ENCODE data around the gene TMEM127. TPM values are rescaled to one million over a fixed set of nuclear protein-coding genes. Genes with fewer than 3 reads are reported as not detected.

TMEM127 gene
- polyA plus RNA-seq, 2 of the 4 experiments (the other 2 are of a cell fraction): 31.9 to 38.7 TPM

- ATAC-seq (peak; percentile 97), FAIRE-seq (no peak), DNase-seq (ENCODE audit: low read depth in 1 of 2, low spot score in 1 of 2) (peak; percentile 95 to 99)
- peak within 1 kb of the TSS; percentile 80 for H3K4me3 ChIP-seq
- TF ChIP-seq, protein P1, sequence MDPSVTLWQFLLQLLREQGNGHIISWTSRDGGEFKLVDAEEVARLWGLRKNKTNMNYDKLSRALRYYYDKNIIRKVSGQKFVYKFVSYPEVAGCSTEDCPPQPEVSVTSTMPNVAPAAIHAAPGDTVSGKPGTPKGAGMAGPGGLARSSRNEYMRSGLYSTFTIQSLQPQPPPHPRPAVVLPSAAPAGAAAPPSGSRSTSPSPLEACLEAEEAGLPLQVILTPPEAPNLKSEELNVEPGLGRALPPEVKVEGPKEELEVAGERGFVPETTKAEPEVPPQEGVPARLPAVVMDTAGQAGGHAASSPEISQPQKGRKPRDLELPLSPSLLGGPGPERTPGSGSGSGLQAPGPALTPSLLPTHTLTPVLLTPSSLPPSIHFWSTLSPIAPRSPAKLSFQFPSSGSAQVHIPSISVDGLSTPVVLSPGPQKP (IDR thresholded peaks at IDR 0.05; ENCODE audit: low read depth, low read length): no peak
- TF ChIP-seq, protein P2, sequence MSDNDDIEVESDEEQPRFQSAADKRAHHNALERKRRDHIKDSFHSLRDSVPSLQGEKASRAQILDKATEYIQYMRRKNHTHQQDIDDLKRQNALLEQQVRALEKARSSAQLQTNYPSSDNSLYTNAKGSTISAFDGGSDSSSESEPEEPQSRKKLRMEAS (IDR thresholded peaks at IDR 0.05): peak; percentile 90
- TF ChIP-seq PBX3 (IDR thresholded peaks at IDR 0.05) (peak; percentile 92), TFCP2L1 (CRISPR knock-in tag; IDR thresholded peaks at IDR 0.05) (no peak), POLR2A (IDR thresholded peaks at IDR 0.05; ENCODE audit: low read length) (peak; percentile 92), BCL3 (IDR thresholded peaks at IDR 0.05) (peak; percentile 93), PHF8 (IDR thresholded peaks at IDR 0.05; ENCODE audit: borderline replicate concordance, low read depth) (peak; percentile 94), CHD2 (IDR thresholded peaks at IDR 0.05; ENCODE audit: low read length, partially characterized antibody) (no peak), MYC (IDR thresholded peaks at IDR 0.05; ENCODE audit: borderline replicate concordance, low read length) (no peak; the same call in 1 of the 2 replicates), BHLHE40 (IDR thresholded peaks at IDR 0.05; ENCODE audit: low read depth, low read length) (no peak; the same call in 1 of the 2 replicates), HOXB5 (CRISPR knock-in tag; IDR thresholded peaks at IDR 0.05) (no peak), JUN (IDR thresholded peaks at IDR 0.05) (peak; percentile 90 to 94), FOSL2 (IDR thresholded peaks at IDR 0.05) (no peak), FOSL2 (CRISPR knock-in tag; IDR thresholded peaks at IDR 0.05) (0 out of 2 replicates have a peak, but pooled peaks have one; percentile 3), TP53 (CRISPR knock-in tag; IDR thresholded peaks at IDR 0.05) (peak; percentile 64; the same call in 1 of the 2 replicates), EHF (CRISPR knock-in tag; IDR thresholded peaks at IDR 0.05) (no peak), KDM5A (IDR thresholded peaks at IDR 0.05) (no peak; the same call in 1 of the 2 replicates), ESRRA (IDR thresholded peaks at IDR 0.05; ENCODE audit: borderline replicate concordance, low read length) (peak; percentile 94)
- TF ChIP-seq, protein P3, sequence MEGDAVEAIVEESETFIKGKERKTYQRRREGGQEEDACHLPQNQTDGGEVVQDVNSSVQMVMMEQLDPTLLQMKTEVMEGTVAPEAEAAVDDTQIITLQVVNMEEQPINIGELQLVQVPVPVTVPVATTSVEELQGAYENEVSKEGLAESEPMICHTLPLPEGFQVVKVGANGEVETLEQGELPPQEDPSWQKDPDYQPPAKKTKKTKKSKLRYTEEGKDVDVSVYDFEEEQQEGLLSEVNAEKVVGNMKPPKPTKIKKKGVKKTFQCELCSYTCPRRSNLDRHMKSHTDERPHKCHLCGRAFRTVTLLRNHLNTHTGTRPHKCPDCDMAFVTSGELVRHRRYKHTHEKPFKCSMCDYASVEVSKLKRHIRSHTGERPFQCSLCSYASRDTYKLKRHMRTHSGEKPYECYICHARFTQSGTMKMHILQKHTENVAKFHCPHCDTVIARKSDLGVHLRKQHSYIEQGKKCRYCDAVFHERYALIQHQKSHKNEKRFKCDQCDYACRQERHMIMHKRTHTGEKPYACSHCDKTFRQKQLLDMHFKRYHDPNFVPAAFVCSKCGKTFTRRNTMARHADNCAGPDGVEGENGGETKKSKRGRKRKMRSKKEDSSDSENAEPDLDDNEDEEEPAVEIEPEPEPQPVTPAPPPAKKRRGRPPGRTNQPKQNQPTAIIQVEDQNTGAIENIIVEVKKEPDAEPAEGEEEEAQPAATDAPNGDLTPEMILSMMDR (IDR thresholded peaks at IDR 0.05): no peak
- TF ChIP-seq, protein P4, sequence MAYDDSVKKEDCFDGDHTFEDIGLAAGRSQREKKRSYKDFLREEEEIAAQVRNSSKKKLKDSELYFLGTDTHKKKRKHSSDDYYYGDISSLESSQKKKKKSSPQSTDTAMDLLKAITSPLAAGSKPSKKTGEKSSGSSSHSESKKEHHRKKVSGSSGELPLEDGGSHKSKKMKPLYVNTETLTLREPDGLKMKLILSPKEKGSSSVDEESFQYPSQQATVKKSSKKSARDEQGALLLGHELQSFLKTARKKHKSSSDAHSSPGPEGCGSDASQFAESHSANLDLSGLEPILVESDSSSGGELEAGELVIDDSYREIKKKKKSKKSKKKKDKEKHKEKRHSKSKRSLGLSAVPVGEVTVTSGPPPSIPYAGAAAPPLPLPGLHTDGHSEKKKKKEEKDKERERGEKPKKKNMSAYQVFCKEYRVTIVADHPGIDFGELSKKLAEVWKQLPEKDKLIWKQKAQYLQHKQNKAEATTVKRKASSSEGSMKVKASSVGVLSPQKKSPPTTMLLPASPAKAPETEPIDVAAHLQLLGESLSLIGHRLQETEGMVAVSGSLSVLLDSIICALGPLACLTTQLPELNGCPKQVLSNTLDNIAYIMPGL (CRISPR knock-in tag; IDR thresholded peaks at IDR 0.05; ENCODE audit: borderline replicate concordance): no peak
- 2% methylated on average over 12 of the region's 100 CpGs for WGBS (ENCODE audit: missing lambda C conversion rate)
- ChIA-PET POLR2A (interaction anchor here (0.6 to 1.7 kb wide), 14 partner anchors 9 to 297 kb away, joined by 3 to 17 read pairs (median 3); partner anchors contain the start of genes CIAO1 and TMEM127), CTCF (interaction anchor here (0.6 to 1.7 kb wide), 4 partner anchors 47 to 91 kb away, joined by 3 to 11 read pairs (median 4); no protein-coding TSS in a partner anchor)
- peaks cover 45% of the 10 kb centered on the region for H3K4me1 ChIP-seq
- H3K9me3 ChIP-seq: no peaks in the 10 kb centered on the region
- peak within 1 kb of the TSS; percentile 94 for H3K4me2 ChIP-seq
- peak within 1 kb of the TSS; percentile 96 to 97 for H3K27ac ChIP-seq
Measured at GRCh38 chr2:96208143-96209010, 57.4 kb downstream of the TMEM127 start, which contains the start of gene STARD7. Gene STARD7, minus strand, starts transcription at chr2:96208827. Its CDS starts 393 bp downstream, at chr2:96208434.

All from A549 (cell line).